HG03280 (cell line): Measurements from ENCODE around the gene FOXJ2.
"Not testable (repeated sequence)": the region's sequence is repeated elsewhere in the genome, so short reads cannot be mapped to it uniquely, and the experiment has no call there.

Source experiments
- ATAC-seq: cut with Tn5 transposase; IDR thresholded peaks from one replicate; pipeline ENCODE4 v1.9.1; 2021; ENCODE audit warnings: mild to moderate bottlenecking, moderate library complexity; ENCODE audit not compliant: unreplicated experiment

FOXJ2 gene

GRCh38 chr12:8058506-8058905, 26.0 kb downstream of the FOXJ2 start:
- no peak for ATAC-seq

- no peak for ATAC-seq
These were observed 31.6 kb downstream of the FOXJ2 start for GRCh38 chr12:8064131-8064530.

- no peak for ATAC-seq
These were observed 33.6 kb downstream of the FOXJ2 start, which contains the start of gene C3AR1 for GRCh38 chr12:8065991-8066594. Gene C3AR1 (minus strand): TSS chr12:8066359. CDS start chr12:8060185, 6,174 bp downstream.

DNA sequence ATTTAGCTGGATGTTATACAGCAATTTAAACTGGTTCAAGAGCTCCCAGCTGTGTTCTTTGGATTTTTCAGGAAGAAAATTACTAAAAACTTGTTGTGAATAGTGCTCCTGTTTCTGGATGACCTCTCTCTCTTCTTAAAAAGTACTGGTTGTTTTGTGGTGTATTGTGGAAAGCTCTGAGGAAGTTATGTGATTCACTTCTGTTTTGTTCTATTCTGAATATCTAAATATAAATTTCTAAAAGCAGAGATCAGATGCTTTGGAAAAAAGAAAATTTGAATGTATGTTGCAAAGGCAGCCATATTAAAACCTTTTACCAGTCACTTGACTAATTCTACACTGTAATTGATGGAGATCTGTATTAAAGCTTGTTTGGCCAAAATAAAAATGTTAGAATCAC, 37.1 kb downstream of the FOXJ2 start:
- ATAC-seq, result no peak

GRCh38 chr12:8071820-8072219, 39.3 kb downstream of the FOXJ2 start:
- not testable (repeated sequence) for ATAC-seq

GRCh38 chr12:8075935-8076334, 43.4 kb downstream of the FOXJ2 start:
- ATAC-seq, result no peak

GRCh38 chr12:8076366-8076765, 43.9 kb downstream of the FOXJ2 start:
- no peak for ATAC-seq

- ATAC-seq, result no peak
These were observed 44.7 kb downstream of the FOXJ2 start for GRCh38 chr12:8077207-8077606.

DNA sequence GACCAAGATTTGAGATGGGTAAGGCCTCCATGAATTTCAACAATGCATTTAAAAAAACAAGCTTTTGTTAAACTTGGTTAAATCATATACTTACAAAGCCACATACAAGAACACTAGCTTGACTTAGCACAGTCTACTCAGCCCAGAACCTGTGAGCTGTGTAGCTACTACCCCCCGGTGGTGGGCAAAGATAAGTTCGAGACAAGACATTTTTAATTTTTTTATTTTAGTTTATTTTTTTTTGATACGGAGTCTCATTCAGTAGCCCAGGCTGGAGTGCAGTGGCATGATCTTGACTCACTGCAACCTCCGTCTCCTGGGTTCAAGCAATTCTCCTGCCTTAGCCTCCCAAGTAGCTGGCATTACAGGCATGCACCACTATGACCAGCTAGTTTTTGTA, 45.9 kb downstream of the FOXJ2 start:
- no peak for ATAC-seq

DNA sequence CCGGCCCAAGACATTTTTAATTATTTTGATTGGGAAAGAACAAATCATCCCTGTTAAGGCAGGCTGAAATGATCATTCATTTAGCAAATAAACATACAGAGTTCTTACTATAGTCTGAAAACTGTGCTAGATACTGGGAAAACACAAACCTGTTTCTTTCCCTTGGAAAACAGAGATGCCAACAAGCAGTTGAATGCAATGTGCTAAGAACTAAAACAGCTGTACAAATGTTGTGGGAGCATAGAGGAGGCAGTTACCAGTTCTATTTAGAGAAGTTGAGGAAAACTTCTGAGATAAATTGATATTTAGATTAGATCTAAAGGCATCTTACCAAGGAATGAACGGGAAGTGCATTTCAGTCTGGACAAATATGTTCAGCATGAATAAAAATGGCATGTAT, 46.4 kb downstream of the FOXJ2 start:
- no peak for ATAC-seq

GRCh38 chr12:8080120-8080519, 47.6 kb downstream of the FOXJ2 start:
- ATAC-seq, result no peak

DNA sequence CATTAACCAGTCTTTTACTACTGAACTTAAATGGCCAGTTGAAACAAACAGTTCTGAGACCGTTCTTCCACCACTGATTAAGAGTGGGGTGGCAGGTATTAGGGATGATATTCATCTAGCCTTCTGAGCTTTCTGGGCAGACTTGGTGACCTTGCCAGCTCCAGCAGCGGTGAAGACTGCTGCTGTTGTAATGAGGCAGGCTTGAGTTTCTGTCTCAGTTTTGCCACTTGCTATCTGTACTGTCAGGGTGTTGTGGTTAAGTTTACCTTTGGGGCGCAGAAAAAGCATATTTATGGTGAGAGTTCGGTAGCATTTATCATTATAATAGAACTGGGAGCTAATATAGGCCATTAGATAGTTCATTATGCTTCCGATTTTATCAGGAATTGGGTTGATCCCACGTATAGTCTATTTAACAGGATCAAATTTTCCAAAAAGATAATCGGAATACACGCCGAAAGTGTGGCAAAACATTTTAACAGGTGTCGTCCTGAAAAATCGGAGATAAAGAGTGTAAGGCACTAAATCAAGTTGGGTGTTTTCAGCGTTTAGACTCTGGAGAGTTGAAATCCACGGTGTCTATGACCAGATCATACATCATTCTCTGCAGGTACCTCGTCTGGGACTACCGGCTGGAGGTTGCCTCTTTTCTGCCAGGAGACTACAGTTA, 48.9 kb downstream of the FOXJ2 start:
- ATAC-seq, result no peak

GRCh38 chr12:8082808-8083100, 50.2 kb downstream of the FOXJ2 start:
- no peak for ATAC-seq

GRCh38 chr12:8084351-8084750, 51.8 kb downstream of the FOXJ2 start:
- ATAC-seq, result not testable (repeated sequence)

DNA sequence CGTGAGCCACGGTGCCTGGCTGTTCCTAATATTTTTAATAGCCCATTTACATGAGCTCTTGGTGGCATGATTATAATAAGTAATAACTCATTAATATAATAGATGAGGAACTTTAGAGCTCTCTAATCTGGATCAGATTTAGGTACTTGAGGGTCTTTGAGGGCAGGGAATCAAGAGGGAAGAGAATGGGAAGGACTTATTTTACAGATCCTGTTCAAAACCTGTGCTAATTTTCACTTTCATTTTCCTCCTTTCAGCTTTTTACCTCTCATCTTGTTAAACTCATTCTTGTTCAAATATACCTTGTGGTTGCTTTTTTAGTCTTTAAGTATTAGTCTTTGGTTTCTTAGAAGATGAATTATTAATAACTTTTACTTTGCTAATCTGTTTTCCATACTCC, 55.1 kb downstream of the FOXJ2 start:
- ATAC-seq, result no peak

DNA sequence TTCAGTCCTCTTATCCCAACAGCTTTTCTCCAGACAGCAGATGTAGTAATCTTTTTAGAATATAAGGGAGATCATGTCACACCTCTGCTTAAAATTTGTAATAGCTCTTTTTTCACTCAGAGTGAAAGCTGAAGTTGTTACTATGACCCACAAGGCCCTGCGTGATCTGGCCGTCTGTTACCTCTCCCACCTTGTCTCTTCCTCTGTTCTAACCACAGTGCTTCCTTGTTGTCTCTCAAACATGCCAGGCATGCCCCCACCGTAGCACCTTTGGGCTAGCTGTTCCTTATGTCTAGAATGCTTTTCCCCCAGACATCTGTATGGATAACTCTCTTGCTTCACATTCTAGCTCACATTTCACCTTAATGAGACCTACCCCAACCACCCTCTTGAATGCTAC, 56.1 kb downstream of the FOXJ2 start:
- no peak for ATAC-seq

GRCh38 chr12:8089277-8089676, 56.8 kb downstream of the FOXJ2 start:
- ATAC-seq, result not testable (repeated sequence)

DNA sequence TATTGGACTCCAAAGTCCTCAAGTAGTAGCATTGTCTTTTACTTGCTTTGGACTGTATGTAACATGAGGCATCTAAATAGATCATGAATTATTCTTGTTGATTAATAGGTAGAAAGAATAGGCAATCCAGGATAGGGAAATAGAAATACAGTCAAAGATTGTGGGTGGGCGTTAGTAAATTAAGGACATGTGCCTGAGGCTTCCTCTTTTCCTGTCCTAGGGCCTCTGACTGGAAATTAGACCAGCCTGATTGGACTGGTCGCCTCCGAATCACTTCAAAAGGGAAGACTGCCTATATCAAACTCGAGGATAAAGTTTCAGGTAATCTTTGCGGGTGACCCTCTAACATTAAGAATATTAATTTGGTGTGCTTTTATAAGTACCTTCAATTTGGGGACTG, 57.2 kb downstream of the FOXJ2 start:
- ATAC-seq, result no peak

DNA sequence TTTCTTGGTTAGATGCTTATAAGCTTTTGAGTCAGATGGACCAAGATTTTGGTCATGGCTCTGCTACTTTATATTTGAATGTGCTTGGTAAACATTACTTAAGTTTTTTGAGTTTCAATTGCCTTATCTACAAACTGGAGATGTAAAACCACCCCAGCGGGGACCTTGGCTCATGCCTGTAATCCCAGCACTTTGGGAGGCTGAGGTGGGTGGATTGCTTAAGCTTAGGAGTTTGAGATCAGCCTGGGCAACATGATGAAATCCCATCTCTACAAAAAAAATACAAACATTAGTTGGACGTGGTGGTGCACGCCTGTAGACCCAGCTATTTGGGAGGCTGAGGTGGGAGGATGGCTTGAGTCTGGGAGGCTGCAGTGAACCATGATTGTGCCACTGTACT, 60.8 kb downstream of the FOXJ2 start:
- ATAC-seq, result no peak

GRCh38 chr12:8096281-8096915, 63.9 kb downstream of the FOXJ2 start:
- no peak for ATAC-seq

DNA sequence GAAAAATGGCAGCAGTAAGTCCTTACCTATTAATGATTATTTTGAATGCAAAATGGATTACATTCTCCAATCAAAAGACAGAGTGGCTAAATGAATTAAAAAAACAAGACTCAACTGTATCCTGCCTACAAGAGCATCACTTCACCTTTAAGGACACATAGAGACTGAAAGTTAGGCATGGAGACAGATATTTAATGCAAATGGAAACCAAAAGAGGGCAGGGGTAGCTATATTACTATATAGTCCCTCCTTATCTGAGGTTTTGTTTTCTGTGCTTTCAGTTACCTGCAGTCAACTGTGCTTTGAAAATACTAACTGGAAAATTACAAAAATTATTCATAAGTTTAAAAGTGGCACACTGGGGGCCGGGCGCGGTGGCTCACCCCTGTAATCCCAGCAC, 66.7 kb downstream of the FOXJ2 start:
- ATAC-seq, result no peak
